Heart left ventricle (tissue), 13 donors: Measurements from ENCODE around the gene CRADD.

ENCODE experiments used
- CTCF ChIP-seq, 12 donors: fragments of 200-600 bp; sonication (generic) in 4 of 12; IDR thresholded peaks; one replicate each; pipeline versions ENCODE4 v1.5.0 to v1.8.0; 2018 to 2022; ENCODE audit warnings: antibody characterized with exemption in 12 of 12, mild to moderate bottlenecking in 5 of 12
- POLR2A ChIP-seq, 2 donors: fragments of 450-650 bp; IDR thresholded peaks; one replicate each; pipeline ENCODE4 v1.6.1; 2017; ENCODE audit warnings: antibody characterized with exemption in 2 of 2, mild to moderate bottlenecking in 2 of 2, moderate library complexity in 2 of 2
- donor health status: ischemic (EF 13 %, LVEDD 7.1; RV severe dilation, severe dysfunction).
- donor health status: DM: no; HTN: yes; CAD: no.
- donor health status: DM: no; HTN: no; CAD: no.
- donor health status: ischemic (EF 25% LVEDD 6.9; RV normal size, moderate dysfunction).
- donor health status: ischemic (EF 25% LVEDD 5.7; RV mildly dilated, moderate dysfunction).
- donor health status: ischemic (EF 35%, LVEDD 5.7; RV mildly dilated, moderate dysfunction).
- donor health status: nonischemic (EF 11% LVEDD 7.7; RV severe dilation, severe dysfunction).
- donor health status: DM: yes; HTN: yes; CAD: no.
- donor health status: PGD.
- donor health status: ischemic (EF 29% LVEDD 5.4; RV normal size, mild dysfunction).
- donor health status: nonischemic (EF 23%, LVEDD 6.1; RV moderate dilation, normal function).

DNA sequence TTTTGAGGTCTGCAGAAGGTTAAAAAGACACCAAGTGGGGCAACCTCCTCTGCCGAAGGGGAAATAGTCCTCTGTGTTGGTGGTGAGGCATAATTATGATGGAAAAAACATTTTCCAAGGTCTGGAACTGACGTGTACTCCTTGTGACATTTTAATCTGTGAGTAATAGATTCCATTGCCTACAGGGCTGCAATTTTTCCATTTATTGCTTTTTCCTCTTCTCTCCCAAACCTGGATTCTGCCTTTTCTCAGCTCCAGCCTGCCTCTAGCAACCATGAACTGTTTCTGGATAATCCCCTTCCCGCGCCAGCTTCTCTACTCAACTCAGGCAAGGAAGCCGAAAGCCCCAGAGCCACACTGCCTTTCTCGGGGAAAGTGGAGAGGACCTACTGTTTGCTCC lies 241.1 kb downstream of the CRADD start:
- TF ChIP-seq CTCF (IDR thresholded peaks at IDR 0.05) (no peak), POLR2A (IDR thresholded peaks at IDR 0.05) (no peak)
